Measurements from ENCODE around the gene UBE2D3.

DNA sequence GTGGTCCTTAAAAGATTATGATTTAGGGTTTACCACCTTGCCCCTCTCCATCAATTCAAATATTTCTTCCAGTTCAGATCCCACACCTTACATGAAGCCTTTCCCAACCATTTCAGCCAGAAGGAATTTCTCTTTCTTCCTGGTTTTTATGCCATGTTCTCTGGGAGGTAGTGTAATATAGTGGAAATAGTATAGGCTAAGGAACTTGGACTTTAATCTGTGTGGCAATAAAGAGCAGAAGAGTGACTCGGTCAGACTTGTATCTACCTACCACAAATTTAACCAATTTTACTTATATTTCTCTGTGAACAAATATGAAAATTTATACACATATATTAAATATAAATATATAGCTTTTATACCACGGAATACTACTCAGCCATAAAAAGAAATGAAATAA lies 23.0 kb upstream of the UBE2D3 start:
- TF ChIP-seq CTCF (IDR thresholded peaks at IDR 0.05) (no peak), EP300 (IDR thresholded peaks at IDR 0.05) (no peak), POLR2AphosphoS5 (IDR thresholded peaks at IDR 0.05) (no peak)

Data from suprapubic skin (tissue), 4 donors.